HepG2 (cell line): Measurements from ENCODE around the gene TEAD3. TPM values are rescaled to one million over a fixed set of nuclear protein-coding genes. Genes with fewer than 3 reads are reported as not detected.
A peak's percentile ranks its signal among the peaks of the same experiment; 100 is the strongest.

Experiments
- ATF5 ChIP-seq: sonication (generic); formaldehyde crosslinking; IDR thresholded peaks from 2 replicates; pipeline ENCODE4 v1.4.0; 2020; ENCODE audit warnings: mild to moderate bottlenecking, low read depth, missing genetic modification reagents
- HOXA7 ChIP-seq: sonication (generic); formaldehyde crosslinking; IDR thresholded peaks from 2 replicates; pipeline ENCODE4 v1.8.1; 2022; ENCODE audit warnings: mild to moderate bottlenecking, missing genetic modification reagents, moderate library complexity
- PHF8 ChIP-seq: sonication (generic); formaldehyde crosslinking; IDR thresholded peaks from 2 replicates; pipeline ENCODE4 v1.5.0; 2020; ENCODE audit warnings: missing genetic modification reagents
- PLRG1 ChIP-seq: fragments of 450-650 bp; conservative IDR thresholded peaks from 2 replicates; pipeline ENCODE4 v1.6.1; 2016
- RBAK ChIP-seq: sonication (generic); formaldehyde crosslinking; IDR thresholded peaks from 2 replicates; pipeline ENCODE4 v1.5.1; 2020; ENCODE audit warnings: mild to moderate bottlenecking, missing genetic modification reagents
- SMAD9 ChIP-seq: sonication (generic); formaldehyde crosslinking; IDR thresholded peaks from 2 replicates; pipeline ENCODE4 v1.5.1; 2020; ENCODE audit warnings: mild to moderate bottlenecking, missing genetic modification reagents
- ZBTB1 ChIP-seq: sonication (generic); formaldehyde crosslinking; IDR thresholded peaks from 2 replicates; pipeline ENCODE4 v1.4.0; 2020; ENCODE audit warnings: missing genetic modification reagents, borderline replicate concordance
- ZBTB4 ChIP-seq: sonication (generic); formaldehyde crosslinking; IDR thresholded peaks from 2 replicates; pipeline ENCODE4 v1.4.0; 2020; ENCODE audit warnings: missing genetic modification reagents, mild to moderate bottlenecking, borderline replicate concordance
- ZC3H4 ChIP-seq: sonication (generic); formaldehyde crosslinking; IDR thresholded peaks from 2 replicates; pipeline ENCODE4 v1.4.0; 2020; ENCODE audit warnings: missing genetic modification reagents, borderline replicate concordance
- ZNF138 ChIP-seq: sonication (generic); formaldehyde crosslinking; IDR thresholded peaks from 2 replicates; pipeline ENCODE4 v1.5.0; 2020; ENCODE audit warnings: mild to moderate bottlenecking, low read depth, missing genetic modification reagents
- ZNF350 ChIP-seq: sonication (generic); formaldehyde crosslinking; IDR thresholded peaks from 2 replicates; pipeline ENCODE4 v1.4.0; 2020; ENCODE audit warnings: mild to moderate bottlenecking, low read depth, missing genetic modification reagents, borderline replicate concordance
- ZNF407 ChIP-seq: sonication (generic); formaldehyde crosslinking; IDR thresholded peaks from one replicate; pipeline ENCODE4 v1.5.1; 2020; ENCODE audit warnings: mild to moderate bottlenecking, missing genetic modification reagents; ENCODE audit errors: not compliant biosample characterization
- ZNF432 ChIP-seq: sonication (generic); formaldehyde crosslinking; IDR thresholded peaks from 2 replicates; pipeline ENCODE4 v1.5.0; 2020; ENCODE audit warnings: missing genetic modification reagents, mild to moderate bottlenecking, borderline replicate concordance
- ZNF468 ChIP-seq: sonication (generic); formaldehyde crosslinking; IDR thresholded peaks from 2 replicates; pipeline ENCODE4 v1.8.0; 2022; ENCODE audit warnings: mild to moderate bottlenecking, moderate library complexity, missing genetic modification reagents
- ZNF598 ChIP-seq: sonication (generic); formaldehyde crosslinking; IDR thresholded peaks from 2 replicates; pipeline ENCODE4 v1.5.1; 2020; ENCODE audit warnings: mild to moderate bottlenecking, missing genetic modification reagents, borderline replicate concordance
- ZNF605 ChIP-seq: sonication (generic); formaldehyde crosslinking; IDR thresholded peaks from 2 replicates; pipeline ENCODE4 v1.8.0; 2022; ENCODE audit warnings: mild to moderate bottlenecking, missing genetic modification reagents
- ZNF841 ChIP-seq: sonication (generic); formaldehyde crosslinking; IDR thresholded peaks from 2 replicates; pipeline ENCODE4 v1.8.1; 2023; ENCODE audit warnings: missing genetic modification reagents, borderline replicate concordance
- polyA plus RNA-seq, 8 experiments: library from polyadenylated mRNA; depleted of rRNA in 3 of 8; stranded (reverse) in 7 of 8; unstranded in 1 of 8; fragments of >200 nt; fragmentation: Illumina TruSeq in 4 of 8; extraction: Trizol in 4 of 8; gene quantifications; 2 replicates each; pipeline versions ENCODE4 v1.2.1 to v1.2.3, GENCODE V29; 2011 to 2016; ENCODE audit warnings: low read depth in 4 of 8, missing spikeins in 1 of 8, mixed read lengths in 1 of 8; ENCODE audit not compliant: insufficient read depth in 1 of 8
- total RNA-seq, 5 experiments: library from RNA; depleted of rRNA; stranded (reverse); fragments of >200 nt; fragmentation: Illumina TruSeq; extraction: Trizol; gene quantifications; 2 replicates each; pipeline ENCODE4 v1.2.3, GENCODE V29; 2016; ENCODE audit warnings: low read depth in 1 of 5

The TEAD3 gene
- total and polyA plus RNA-seq, 2 of the 13 experiments (the other 11 are each of a cell fraction or from before 2014, with no cell fraction given): 15.1 to 16.5 TPM

- no peak for TF ChIP-seq SMAD9 (CRISPR knock-in tag)
- no peak for TF ChIP-seq PLRG1
- TF ChIP-seq ZNF350 (CRISPR knock-in tag): peak; percentile 62; the same call in 1 of the 2 replicates
- TF ChIP-seq ZBTB1 (CRISPR knock-in tag): no peak
- TF ChIP-seq ZNF598 (CRISPR knock-in tag): no peak
- TF ChIP-seq HOXA7 (CRISPR knock-in tag): no peak
- TF ChIP-seq ZNF432 (CRISPR knock-in tag): no peak
- TF ChIP-seq ZBTB4 (CRISPR knock-in tag): no peak
- peak; percentile 34 for TF ChIP-seq ZNF407 (CRISPR knock-in tag)
- TF ChIP-seq ZC3H4 (CRISPR knock-in tag): no peak
- TF ChIP-seq ZNF841 (CRISPR knock-in tag): 0 out of 2 replicates have a peak, but pooled peaks have one; percentile 30
- TF ChIP-seq ATF5 (CRISPR knock-in tag): no peak
- no peak for TF ChIP-seq ZNF138 (CRISPR knock-in tag)
- peak; percentile 38; the same call in 1 of the 2 replicates for TF ChIP-seq PHF8
- TF ChIP-seq ZNF605 (CRISPR knock-in tag): 0 out of 2 replicates have a peak, but pooled peaks have one; percentile 23
- TF ChIP-seq RBAK (CRISPR knock-in tag): no peak
- TF ChIP-seq ZNF468: no peak
Measured at GRCh38 chr6:35428421-35429149, 68.3 kb downstream of the TEAD3 start (continued).
